NCI-H1092 (cell line): ENCODE measurements around the gene LRRFIP1.
A peak's percentile ranks its signal among the peaks of the same experiment; 100 is the strongest.
"Not testable (repeated sequence)": the region's sequence is repeated elsewhere in the genome, so short reads cannot be mapped to it uniquely, and the experiment has no call there.

Experiments
- DNase-seq: peaks from one replicate; lab custom pipeline; 2025; lab: John Stamatoyannopoulos, UW

The LRRFIP1 gene

GRCh38 chr2:237774811-237775553, 147.6 kb downstream of the LRRFIP1 start:
- peak; percentile 5 for DNase-seq

GRCh38 chr2:237779521-237779920, 152.1 kb downstream of the LRRFIP1 start:
- no peak for DNase-seq

- DNase-seq, result no peak
Observed at GRCh38 chr2:237782181-237782580, 154.8 kb downstream of the LRRFIP1 start.

- DNase-seq, result not testable (repeated sequence)
Observed at GRCh38 chr2:237783678-237784077, 156.3 kb downstream of the LRRFIP1 start.

- DNase-seq, result no peak
Observed at GRCh38 chr2:237786936-237787335, 159.5 kb downstream of the LRRFIP1 start.

- no peak for DNase-seq
Observed at GRCh38 chr2:237790353-237790752, 163.0 kb downstream of the LRRFIP1 start.

- DNase-seq, result no peak
Observed at GRCh38 chr2:237791977-237792727, 164.8 kb downstream of the LRRFIP1 start.

- DNase-seq, result no peak
Observed at GRCh38 chr2:237797253-237797652, 169.9 kb downstream of the LRRFIP1 start.

GRCh38 chr2:237798236-237799059, 171.1 kb downstream of the LRRFIP1 start, which contains the start of gene RBM44:
TSS of gene RBM44 (plus strand) at chr2:237798779. CDS start at chr2:237813610, 14,831 bp downstream.
- no peak for DNase-seq

GRCh38 chr2:237799060-237799428, 171.7 kb downstream of the LRRFIP1 start:
- no peak for DNase-seq

GRCh38 chr2:237801466-237801865, 174.1 kb downstream of the LRRFIP1 start:
- DNase-seq, result no peak

GRCh38 chr2:237806334-237806733, 178.9 kb downstream of the LRRFIP1 start:
- DNase-seq, result no peak

- DNase-seq, result no peak
Observed at GRCh38 chr2:237815637-237816036, 188.2 kb downstream of the LRRFIP1 start.

- DNase-seq, result no peak
Observed at GRCh38 chr2:237816531-237816930, 189.1 kb downstream of the LRRFIP1 start.

GRCh38 chr2:237818066-237818473, 190.7 kb downstream of the LRRFIP1 start:
- no peak for DNase-seq

- DNase-seq, result no peak
Observed at GRCh38 chr2:237819231-237819630, 191.8 kb downstream of the LRRFIP1 start.

GRCh38 chr2:237820421-237820820, 193.0 kb downstream of the LRRFIP1 start:
- no peak for DNase-seq

GRCh38 chr2:237823544-237823943, 196.2 kb downstream of the LRRFIP1 start:
- no peak for DNase-seq

GRCh38 chr2:237824085-237824484, 196.7 kb downstream of the LRRFIP1 start:
- DNase-seq, result no peak

- no peak for DNase-seq
Observed at GRCh38 chr2:237827421-237827987, 200.1 kb downstream of the LRRFIP1 start.
